GM12892 (cell line): ENCODE measurements around the gene SLC10A3.

Source experiments
- POLR2A ChIP-seq: IDR thresholded peaks from 2 replicates; pipeline ENCODE4 v1.6.1; 2011; ENCODE audit warnings: low read depth, low read length, control low read depth
- POLR2AphosphoS5 ChIP-seq: IDR thresholded peaks from 2 replicates; pipeline ENCODE4 v1.6.1; 2011; ENCODE audit warnings: low read depth, low read length, control low read depth
- TAF1 ChIP-seq: IDR thresholded peaks from 2 replicates; pipeline ENCODE4 v1.6.1; 2011; ENCODE audit warnings: low read depth, mild to moderate bottlenecking, control low read depth, low read length, borderline replicate concordance

GRCh38 chrX:154457491-154458115 lies 32.8 kb downstream of the SLC10A3 start:
- TF ChIP-seq POLR2A (no peak), TAF1 (no peak), POLR2AphosphoS5 (no peak)
